K562 (cell line): ENCODE results near the gene CCDC71L. TPM values are rescaled to one million over a fixed set of nuclear protein-coding genes. Genes with fewer than 3 reads are reported as not detected.
A peak's percentile ranks its signal among the peaks of the same experiment; 100 is the strongest.

ENCODE experiments used
- CTBP1 ChIP-seq: fragments of 450-650 bp; IDR thresholded peaks from 2 replicates; pipeline ENCODE4 v1.6.1; 2016; ENCODE audit warnings: borderline replicate concordance
- EP400 ChIP-seq: fragments of 450-650 bp; IDR thresholded peaks from 2 replicates; pipeline ENCODE4 v1.6.1; 2017; ENCODE audit warnings: antibody characterized with exemption, mild to moderate bottlenecking, moderate library complexity
- MAX ChIP-seq: sonication (generic); formaldehyde crosslinking; IDR thresholded peaks from 2 replicates; pipeline ENCODE4 v1.9.0; 2022; ENCODE audit warnings: mild to moderate bottlenecking, missing genetic modification reagents
- MAZ ChIP-seq, 2 experiments: fragments of 450-650 bp in 1 of 2; sonication (generic) in 1 of 2; formaldehyde crosslinking; IDR thresholded peaks in 1 of 2; conservative IDR thresholded peaks in 1 of 2; 2 replicates each; pipeline versions ENCODE4 v1.4.0 to v1.5.0; 2020; ENCODE audit warnings: mild to moderate bottlenecking in 1 of 2, missing genetic modification reagents in 1 of 2
- MLX ChIP-seq, 2 experiments: fragments of 450-650 bp in 1 of 2; sonication (generic) in 1 of 2; formaldehyde crosslinking; conservative IDR thresholded peaks; 2 replicates each; pipeline versions ENCODE4 v1.4.0 to v1.8.1; 2020 to 2022; ENCODE audit warnings: mild to moderate bottlenecking in 1 of 2, missing genetic modification reagents in 1 of 2
- MTA2 ChIP-seq: fragments of 450-650 bp; IDR thresholded peaks from 2 replicates; pipeline ENCODE4 v1.6.1; 2016; ENCODE audit warnings: low read depth
- MTF1 ChIP-seq: fragments of 250-450 bp; sonication (Bioruptor Pico); IDR thresholded peaks from 2 replicates; pipeline ENCODE4 v1.9.0; 2021; ENCODE audit warnings: moderate library complexity, mild to moderate bottlenecking, inconsistent platforms, borderline replicate concordance
- OTX1 ChIP-seq: fragments of 450-650 bp; formaldehyde crosslinking; IDR thresholded peaks from 2 replicates; pipeline ENCODE4 v1.4.0; 2022; ENCODE audit warnings: mild to moderate bottlenecking
- PKNOX1 ChIP-seq: fragments of 450-650 bp; IDR thresholded peaks from 2 replicates; pipeline ENCODE4 v1.6.1; 2016
- SNAPC5 ChIP-seq: fragments of 250-450 bp; sonication (Bioruptor Pico); IDR thresholded peaks from 2 replicates; pipeline ENCODE4 v1.8.0; 2021; ENCODE audit warnings: moderate library complexity, mild to moderate bottlenecking, inconsistent platforms
- TARDBP ChIP-seq: fragments of 450-650 bp; IDR thresholded peaks from 2 replicates; pipeline ENCODE4 v1.6.1; 2016
- TCF7 ChIP-seq: sonication (generic); IDR thresholded peaks from 2 replicates; pipeline ENCODE4 v1.6.1; 2016; ENCODE audit warnings: antibody characterized with exemption, borderline replicate concordance
- THAP12 ChIP-seq: fragments of 250-450 bp; sonication (Bioruptor Pico); IDR thresholded peaks from 2 replicates; pipeline ENCODE4 v1.9.0; 2021; ENCODE audit warnings: mild to moderate bottlenecking, inconsistent platforms
- TOE1 ChIP-seq, 2 experiments: fragments of 450-650 bp in 1 of 2; sonication (generic) in 1 of 2; formaldehyde crosslinking in 1 of 2; IDR thresholded peaks; 2 replicates each; pipeline versions ENCODE4 v1.7.1 to v1.8.0; 2016 to 2022; ENCODE audit warnings: borderline replicate concordance in 2 of 2, mild to moderate bottlenecking in 2 of 2, antibody characterized with exemption in 1 of 2, inconsistent platforms in 1 of 2, low read depth in 1 of 2, missing genetic modification reagents in 1 of 2, moderate library complexity in 1 of 2
- TRIM24 ChIP-seq, 2 experiments: fragments of 450-650 bp; IDR thresholded peaks; 2 replicates each; pipeline ENCODE4 v1.6.1; 2016
- ZBTB17 ChIP-seq: fragments of 450-650 bp; formaldehyde crosslinking; IDR thresholded peaks from 2 replicates; pipeline ENCODE4 v1.4.0; 2020; ENCODE audit warnings: mild to moderate bottlenecking
- ZNF592 ChIP-seq: fragments of 450-650 bp; IDR thresholded peaks from 2 replicates; pipeline ENCODE4 v1.6.1; 2017; ENCODE audit warnings: antibody characterized with exemption, mild to moderate bottlenecking
- polyA plus RNA-seq, 8 experiments: library from polyadenylated mRNA; depleted of rRNA in 4 of 8; stranded (reverse) in 5 of 8; unstranded in 3 of 8; fragments of >200 nt; fragmentation: Nextera tagmentation in 2 of 8; fragmentation: Illumina TruSeq in 1 of 8; extraction: Ambion mirVana in 2 of 8; extraction: Trizol in 1 of 8; gene quantifications; 2 replicates each; pipeline versions ENCODE4 v1.2.1 to v1.2.3, GENCODE V29; 2011 to 2014; ENCODE audit warnings: inconsistent platforms in 1 of 8, missing spikeins in 1 of 8
- total RNA-seq, 7 experiments: library from RNA; depleted of rRNA in 6 of 7; stranded (reverse); fragments of >200 nt in 6 of 7; fragmentation: Illumina TruSeq in 2 of 7; extraction: Trizol in 2 of 7; gene quantifications; 2 replicates each; pipeline versions ENCODE4 v1.2.1 to v1.2.3, GENCODE V29; 2011 to 2021; ENCODE audit warnings: low replicate concordance in 1 of 7

The CCDC71L gene
- total and polyA plus RNA-seq, 9 of the 15 experiments (the other 6 are each of a cell fraction or from before 2014, with no cell fraction given) = 5.7 to 108 (median 25.4) TPM

GRCh38 chr7:106660862-106661720 lies at the start of gene CCDC71L (continued):
- TF ChIP-seq SNAPC5 (no peak), CTBP1 (peak; percentile 89), TARDBP (peak; percentile 59; the same call in 1 of the 2 replicates), TRIM24 (IDR thresholded peaks at IDR 0.05) (peak in 1 of 2 experiments; percentile 64; a peak in 3 of 4 replicates), MTA2 (peak; percentile 27; the same call in 1 of the 2 replicates), MAX (CRISPR knock-in tag) (peak; percentile 4; the same call in 1 of the 2 replicates), EP400 (peak; percentile 72), MLX (CRISPR knock-in tag; conservative IDR thresholded peaks at IDR 0.05) (0 out of 4 replicates have a peak, but pooled peaks of 1 of the 2 experiments have one; percentile 50), OTX1 (CRISPR knock-in tag) (peak; percentile 93), MTF1 (CRISPR knock-in tag) (no peak), ZBTB17 (CRISPR knock-in tag) (peak; percentile 83; the same call in 1 of the 2 replicates), MAZ (CRISPR knock-in tag; conservative IDR thresholded peaks at IDR 0.05 in 1 of 2, IDR thresholded peaks at IDR 0.05 in 1 of 2) (peak; percentile 92), TCF7 (peak; percentile 45; the same call in 1 of the 2 replicates), TOE1 (IDR thresholded peaks at IDR 0.05; ENCODE audit: borderline replicate concordance) (peak; percentile 69), TOE1 (CRISPR knock-in tag; IDR thresholded peaks at IDR 0.05; ENCODE audit: borderline replicate concordance, low read depth) (no peak), PKNOX1 (peak; percentile 83), THAP12 (peak; percentile 80), ZNF592 (peak; percentile 56; the same call in 1 of the 2 replicates)
